Measurements from ENCODE around the gene MGMT.

MGMT gene

DNA sequence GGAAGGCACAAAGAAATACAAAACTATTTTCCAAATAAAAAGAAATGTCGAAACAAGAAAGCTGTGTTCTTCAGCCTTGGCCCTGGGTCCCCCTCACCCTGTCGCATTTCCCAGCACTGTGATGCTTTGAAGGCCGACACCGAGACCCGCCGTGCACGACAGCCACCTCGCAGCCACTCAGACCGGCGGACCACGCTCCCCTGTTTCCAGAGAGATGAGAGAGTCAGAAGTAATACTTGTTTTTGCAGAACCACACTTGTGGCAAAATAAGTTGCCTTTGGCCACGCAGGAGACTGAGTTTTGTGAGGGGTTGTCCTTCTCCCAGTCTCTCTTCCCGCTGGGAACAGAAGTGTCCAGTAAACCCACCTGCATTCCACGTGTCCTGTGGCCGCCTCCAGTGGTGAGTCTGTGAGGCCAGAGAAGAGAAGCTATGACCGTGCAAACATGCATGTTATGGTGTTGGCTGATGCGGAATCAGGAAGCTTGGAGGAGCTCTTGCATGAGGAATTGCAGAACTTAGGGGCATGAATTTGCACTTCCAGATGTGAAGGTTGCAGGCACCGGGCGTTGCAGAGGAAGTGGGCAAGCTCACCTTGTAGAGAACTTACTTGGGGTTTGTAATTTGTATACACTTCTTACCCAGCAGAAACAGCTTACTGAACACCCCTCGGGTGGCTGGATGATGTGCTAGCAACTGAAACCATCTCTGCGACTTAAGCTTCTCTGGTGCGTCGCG, 302.5 kb downstream of the MGMT start:
- no peak for DNase-seq (ENCODE audit: low read depth in 4 of 4, low spot score in 1 of 4)

GRCh38 chr10:129770286-129770685, 303.2 kb downstream of the MGMT start:
- DNase-seq (ENCODE audit: low read depth in 4 of 4, low spot score in 1 of 4), result no peak

DNA sequence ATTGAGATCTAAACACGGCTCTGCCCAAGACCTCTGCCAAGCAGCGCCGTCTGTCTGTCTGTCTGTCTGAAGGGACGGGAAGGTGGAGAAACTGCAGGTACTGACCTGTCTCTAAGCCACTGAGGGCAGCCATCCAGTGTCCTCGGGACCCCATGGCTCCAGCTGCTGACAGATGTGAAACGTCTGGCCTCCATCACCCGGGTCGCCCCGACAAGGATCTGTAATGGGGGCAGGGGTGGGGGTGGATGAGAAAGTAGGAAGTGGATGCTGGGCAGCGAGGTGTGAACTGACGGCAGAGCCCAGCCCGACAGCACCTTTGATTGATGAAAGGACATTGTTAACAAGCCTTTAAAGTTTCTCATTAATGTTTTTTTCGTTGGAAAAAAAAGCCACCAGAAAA, 304.0 kb downstream of the MGMT start:
- DNase-seq (ENCODE audit: low read depth in 4 of 4, low spot score in 1 of 4), result no peak

DNA sequence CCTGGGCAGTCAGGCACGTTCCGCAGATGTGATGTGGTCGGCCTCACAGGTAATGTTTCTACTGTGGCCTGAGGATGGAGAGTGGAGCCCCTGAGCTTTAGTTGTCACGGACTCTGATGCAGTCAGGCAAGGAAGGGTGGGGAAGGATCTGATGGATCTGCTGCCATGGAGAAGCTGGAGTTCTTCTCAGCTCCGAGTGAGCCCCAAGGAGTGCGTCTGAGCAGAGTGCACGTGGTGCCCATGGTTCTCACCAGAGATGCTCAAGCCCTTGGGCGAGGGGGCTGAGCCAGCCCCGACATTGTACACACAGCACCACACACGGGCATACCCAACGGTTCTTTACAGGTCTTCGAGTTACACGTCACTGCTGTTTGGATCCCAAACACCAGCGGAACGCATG, 304.5 kb downstream of the MGMT start:
- no peak for DNase-seq (ENCODE audit: low read depth in 4 of 4, low spot score in 1 of 4)

GRCh38 chr10:129771991-129772431, 305.0 kb downstream of the MGMT start:
- no peak for DNase-seq (ENCODE audit: low read depth in 4 of 4, low spot score in 1 of 4)

DNA sequence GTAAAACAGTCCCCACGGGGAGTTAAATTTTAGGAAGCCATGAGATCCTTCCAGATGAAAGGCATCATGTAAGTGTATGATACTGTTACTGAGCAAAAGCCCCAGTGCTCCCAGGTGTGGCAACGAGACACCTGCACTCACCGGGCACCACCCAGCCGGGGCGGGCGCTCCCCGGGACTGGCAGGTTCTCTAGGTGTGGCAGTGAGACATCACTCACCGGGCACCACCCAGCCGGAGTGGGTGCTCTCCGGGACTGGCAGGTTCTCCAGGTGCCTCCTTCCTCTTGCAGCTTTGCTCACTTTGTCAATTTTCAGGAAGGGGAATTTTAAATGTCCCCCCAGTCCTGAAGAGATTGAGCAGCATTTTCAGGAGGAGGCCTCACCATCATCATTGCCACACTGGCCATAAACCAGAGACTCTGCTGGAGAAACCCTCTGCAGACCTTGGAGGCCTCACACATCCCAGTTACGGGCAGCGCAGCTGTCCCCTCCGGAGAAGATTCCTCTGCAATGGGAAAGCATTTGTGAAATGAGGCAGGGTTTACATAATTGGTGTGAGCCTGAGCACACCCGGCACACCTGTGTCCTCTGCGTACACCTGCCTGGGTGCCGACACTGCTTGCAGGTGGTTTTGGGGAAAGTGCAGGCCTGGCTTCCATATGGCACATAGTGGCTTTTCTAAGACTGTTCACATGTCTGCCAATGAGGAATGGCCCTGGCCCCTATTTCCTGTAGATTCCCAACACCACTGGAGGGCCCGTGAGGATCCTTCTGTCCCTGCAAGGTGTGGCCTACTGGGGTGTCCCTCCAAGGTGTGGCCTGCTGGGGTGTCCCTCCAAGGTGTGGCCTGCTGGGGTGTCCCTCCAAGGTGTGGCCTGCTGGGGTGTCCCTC, 305.7 kb downstream of the MGMT start:
- no peak for DNase-seq (ENCODE audit: low read depth in 4 of 4, low spot score in 1 of 4)

DNA sequence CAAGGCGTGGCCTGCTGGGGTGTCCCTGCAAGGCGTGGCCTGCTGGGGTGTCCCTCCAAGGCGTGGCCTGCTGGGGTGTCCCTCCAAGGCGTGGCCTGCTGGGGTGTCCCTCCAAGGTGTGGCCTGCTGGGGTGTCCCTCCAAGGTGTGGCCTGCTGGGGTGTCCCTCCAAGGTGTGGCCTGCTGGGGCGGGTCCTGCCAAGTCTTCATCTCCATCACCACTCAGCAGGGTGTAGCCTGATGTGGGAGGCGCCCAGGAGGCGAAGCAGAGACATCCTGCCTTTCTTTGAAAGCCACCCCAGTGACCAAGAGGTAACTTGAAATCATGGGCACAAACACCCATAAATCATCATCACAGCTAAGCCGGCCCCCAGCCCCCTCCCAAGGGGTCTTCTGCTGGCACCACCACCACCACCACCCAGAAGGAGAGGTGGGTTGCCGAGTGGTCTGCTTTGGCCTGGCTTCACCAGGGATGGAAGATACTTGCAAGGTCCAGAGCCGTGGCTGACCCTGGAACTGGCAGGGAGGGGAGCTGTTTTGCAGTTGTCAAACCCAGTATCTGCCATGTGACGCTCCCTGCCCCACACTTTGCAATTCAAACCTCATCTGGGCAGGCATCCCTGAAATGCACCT, 306.4 kb downstream of the MGMT start:
- no peak for DNase-seq (ENCODE audit: low read depth in 4 of 4, low spot score in 1 of 4)

GRCh38 chr10:129774082-129774735, 307.2 kb downstream of the MGMT start:
- DNase-seq (ENCODE audit: low read depth in 4 of 4, low spot score in 1 of 4), result no peak

DNA sequence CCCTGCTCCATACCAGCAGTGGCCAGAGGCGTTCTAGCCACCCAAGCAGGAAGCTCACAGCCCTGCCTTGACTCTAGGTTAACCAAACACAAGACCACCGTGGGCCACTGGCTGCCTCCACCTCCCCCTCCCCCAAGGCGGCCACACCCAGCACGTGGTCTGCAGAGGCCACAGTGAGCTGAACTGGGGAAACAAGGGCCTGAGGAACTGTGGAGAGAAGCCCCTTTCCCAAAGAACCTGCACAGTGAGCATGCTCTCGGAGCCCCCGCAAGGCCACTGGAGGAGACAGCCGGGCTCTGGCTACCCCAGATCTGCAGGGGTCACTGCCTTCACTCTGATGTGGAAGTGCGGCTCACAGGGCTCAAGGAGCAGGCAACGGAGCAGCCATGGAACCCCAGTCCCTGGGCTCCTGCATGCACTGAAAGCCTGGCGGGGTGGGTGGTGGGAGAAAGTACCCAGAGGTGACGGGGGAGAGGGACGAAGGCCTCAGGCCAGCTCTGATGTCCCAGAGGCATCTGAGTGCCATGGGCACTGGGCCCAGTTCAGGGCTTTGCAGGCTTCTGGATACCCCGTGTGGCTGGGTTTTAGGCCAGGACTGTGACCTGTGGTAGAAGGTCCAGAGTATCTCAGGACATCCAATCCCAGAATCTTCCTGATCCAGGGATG, 307.8 kb downstream of the MGMT start:
- no peak for DNase-seq (ENCODE audit: low read depth in 4 of 4, low spot score in 1 of 4)

- DNase-seq (ENCODE audit: low read depth in 4 of 4, low spot score in 1 of 4), result no peak
Observed at GRCh38 chr10:129775681-129776080, 308.6 kb downstream of the MGMT start.

DNA sequence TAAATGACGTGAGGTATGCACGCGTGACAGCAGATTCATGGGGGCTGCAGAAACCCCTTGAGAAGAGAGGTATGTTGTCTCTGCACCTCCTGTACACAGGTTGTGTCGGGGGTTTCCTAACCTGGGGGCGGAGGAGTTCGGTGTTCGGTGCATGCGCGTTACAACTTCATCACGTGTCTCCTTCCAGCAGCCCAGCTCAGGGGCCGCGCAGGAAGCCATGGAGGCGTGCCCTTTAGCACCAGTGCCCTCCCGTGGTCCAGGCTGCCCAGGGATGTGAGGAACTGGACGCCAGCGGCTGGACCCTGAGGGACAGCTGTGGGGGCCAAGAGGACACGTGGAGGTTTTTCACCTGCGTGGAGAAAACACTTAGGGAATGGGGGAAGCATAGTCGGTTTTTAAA, 310.6 kb downstream of the MGMT start:
- no peak for DNase-seq (ENCODE audit: low read depth in 4 of 4, low spot score in 1 of 4)

- no peak for DNase-seq (ENCODE audit: low read depth in 4 of 4, low spot score in 1 of 4)
Observed at GRCh38 chr10:129778571-129778970, 311.5 kb downstream of the MGMT start.

DNA sequence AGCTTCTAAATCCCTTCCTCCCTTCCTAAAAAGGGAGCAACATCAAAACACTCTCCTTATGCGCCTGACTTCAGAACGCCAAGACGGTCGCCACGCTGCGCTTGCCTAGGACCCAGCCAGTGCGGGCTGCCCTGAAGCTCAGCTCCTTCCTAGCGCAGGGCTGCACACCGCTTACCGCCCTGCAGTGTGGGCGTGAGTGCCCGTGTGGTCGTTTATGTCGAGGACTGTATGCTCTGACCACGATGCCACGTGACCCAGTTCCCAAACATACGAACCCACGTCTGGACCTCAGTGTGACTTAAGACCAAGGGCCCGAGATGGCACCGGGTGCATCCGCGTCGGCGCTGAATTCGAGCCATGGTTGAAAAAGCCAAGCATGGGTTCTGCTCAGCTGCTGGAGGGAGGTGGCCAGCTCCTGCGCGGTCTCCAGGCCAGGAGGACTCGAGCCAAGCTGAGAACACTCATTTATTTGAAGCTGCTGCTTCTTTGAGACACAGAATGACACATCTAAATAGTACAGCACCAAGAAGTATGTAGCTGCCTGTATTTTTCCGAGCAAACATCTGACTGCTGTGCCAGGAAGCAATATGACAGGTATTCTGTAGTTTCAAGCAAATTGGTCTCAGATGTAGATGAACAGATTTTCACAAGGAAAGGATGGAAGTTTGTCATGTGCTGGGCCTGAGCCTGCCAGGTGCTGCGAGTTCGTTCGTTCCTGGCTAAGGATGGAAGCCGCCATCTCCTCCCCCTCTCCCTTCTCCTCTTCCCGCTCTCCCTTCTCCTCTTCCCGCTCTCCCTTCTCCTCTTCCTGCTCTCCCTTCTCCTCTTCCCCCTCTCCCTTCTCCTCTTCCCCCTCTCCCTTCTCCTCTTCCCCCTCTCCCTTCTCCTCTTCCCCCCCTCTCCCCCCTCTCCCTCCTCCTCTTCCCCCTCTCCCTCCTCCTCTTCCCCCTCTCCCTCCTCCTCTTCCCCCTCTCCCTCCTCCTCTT, 312.4 kb downstream of the MGMT start:
- no peak for DNase-seq (ENCODE audit: low read depth in 4 of 4, low spot score in 1 of 4)

GRCh38 chr10:129780198-129780597, 313.2 kb downstream of the MGMT start:
- DNase-seq (ENCODE audit: low read depth in 4 of 4, low spot score in 1 of 4), result no peak

- DNase-seq (ENCODE audit: low read depth in 4 of 4, low spot score in 1 of 4), result no peak
Observed at GRCh38 chr10:129780901-129781795, 314.1 kb downstream of the MGMT start.

GRCh38 chr10:129784291-129784690, 317.2 kb downstream of the MGMT start:
- DNase-seq (ENCODE audit: low read depth in 4 of 4, low spot score in 1 of 4), result no peak

GRCh38 chr10:129784891-129785290, 317.9 kb downstream of the MGMT start:
- no peak for DNase-seq (ENCODE audit: low read depth in 4 of 4, low spot score in 1 of 4)

DNA sequence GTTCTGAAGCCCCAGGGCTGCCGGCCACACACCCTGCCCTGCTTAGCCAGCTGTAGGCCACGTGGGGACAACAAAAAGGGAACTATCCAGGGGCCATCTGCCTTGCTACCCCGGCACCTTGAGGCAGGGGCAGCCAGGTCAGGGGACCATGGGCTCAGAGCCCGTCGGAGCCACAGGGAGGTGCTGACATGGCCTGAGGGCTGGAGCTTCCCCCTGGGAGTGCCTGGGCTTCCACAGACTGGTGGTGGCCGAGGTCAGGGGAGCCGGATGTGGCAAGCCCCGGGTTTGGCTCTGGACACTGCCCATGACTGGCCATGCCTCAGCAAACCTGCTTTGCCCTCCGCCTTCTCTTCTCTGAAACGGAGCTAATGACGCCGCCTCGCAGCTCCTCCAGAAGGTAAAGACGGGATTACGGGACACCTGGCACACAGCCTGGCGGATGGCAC, 318.5 kb downstream of the MGMT start:
- DNase-seq (ENCODE audit: low read depth in 4 of 4, low spot score in 1 of 4), result no peak

DNA sequence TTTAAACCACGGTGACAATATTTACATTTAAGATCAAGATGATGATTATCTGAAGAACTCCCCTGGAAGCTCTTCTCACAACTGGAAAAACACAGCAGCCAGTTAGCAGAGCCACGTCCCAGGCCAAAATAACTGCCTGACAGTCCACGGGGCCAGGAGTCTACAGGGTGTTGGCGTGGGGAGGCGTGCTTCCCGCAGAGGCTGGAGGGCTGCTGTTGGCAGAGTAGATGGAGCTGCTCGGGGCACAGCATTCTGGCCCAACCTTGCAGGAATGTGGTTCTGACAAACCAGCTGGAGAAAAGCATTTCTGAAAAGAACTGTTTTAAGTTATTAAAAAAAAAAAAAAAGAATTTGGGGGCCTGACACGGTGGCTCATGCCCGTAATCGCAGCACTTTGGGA, 319.2 kb downstream of the MGMT start:
- no peak for DNase-seq (ENCODE audit: low read depth in 4 of 4, low spot score in 1 of 4)
